H9 (cell line): ENCODE data around the gene PHC3. TPM values are rescaled to one million over a fixed set of nuclear protein-coding genes. Genes with fewer than 3 reads are reported as not detected.

Source experiments
- DNase-seq: peaks from one replicate; pipeline ENCODE4 v3.0.0-alpha.2; 2017
- H2AFZ ChIP-seq: one replicate; pipeline ENCODE4 v1.6.1; 2013; ENCODE audit warnings: mild to moderate bottlenecking, low read length, control low read depth, moderate library complexity
- H2AK5ac ChIP-seq: 2 replicates; pipeline ENCODE4 v1.6.1; 2013; ENCODE audit warnings: low read length, control low read depth, mixed read lengths; ENCODE audit not compliant: insufficient read length
- H2BK120ac ChIP-seq: one replicate; pipeline ENCODE4 v1.6.1; 2013; ENCODE audit warnings: low read depth, mild to moderate bottlenecking, low read length, control low read depth, inconsistent platforms; ENCODE audit not compliant: poor library complexity, severe bottlenecking
- H2BK12ac ChIP-seq: 2 replicates; pipeline ENCODE4 v1.6.1; 2013; ENCODE audit warnings: low read length, control low read depth, mixed read lengths, low read depth; ENCODE audit not compliant: insufficient read length
- H2BK15ac ChIP-seq: 2 replicates; pipeline ENCODE4 v1.6.1; 2013; ENCODE audit warnings: low read depth, low read length, control low read depth
- H2BK20ac ChIP-seq: one replicate; pipeline ENCODE4 v1.6.1; 2013; ENCODE audit warnings: low read depth, mild to moderate bottlenecking, low read length, control low read depth, inconsistent platforms; ENCODE audit not compliant: poor library complexity, severe bottlenecking
- H2BK5ac ChIP-seq: 2 replicates; pipeline ENCODE4 v1.6.1; 2013; ENCODE audit warnings: low read length, control low read depth, mixed read lengths; ENCODE audit not compliant: insufficient read length
- H3K14ac ChIP-seq: 2 replicates; pipeline ENCODE4 v1.6.1; 2013; ENCODE audit warnings: low read length, control low read depth; ENCODE audit not compliant: insufficient read depth
- H3K18ac ChIP-seq: 2 replicates; pipeline ENCODE4 v1.6.1; 2013; ENCODE audit warnings: low read depth, mild to moderate bottlenecking, mixed read lengths, low read length, control low read depth; ENCODE audit not compliant: insufficient read length
- H3K23ac ChIP-seq: 2 replicates; pipeline ENCODE4 v1.6.1; 2013; ENCODE audit warnings: low read length, control low read depth, mixed read lengths, low read depth; ENCODE audit not compliant: insufficient read length
- H3K23me2 ChIP-seq: 2 replicates; pipeline ENCODE4 v1.6.1; 2013; ENCODE audit warnings: low read depth, mild to moderate bottlenecking, mixed read lengths, low read length, control low read depth; ENCODE audit not compliant: insufficient read length, poor library complexity, severe bottlenecking
- H3K27ac ChIP-seq: 2 replicates; pipeline ENCODE4 v1.5.1; 2013; ENCODE audit warnings: low read length, control low read depth, mixed read lengths, low read depth; ENCODE audit not compliant: insufficient read length
- H3K27me3 ChIP-seq: 2 replicates; pipeline ENCODE4 v1.6.1; 2013; ENCODE audit warnings: low read length, control low read depth, inconsistent platforms; ENCODE audit not compliant: insufficient read depth
- H3K4ac ChIP-seq: 2 replicates; pipeline ENCODE4 v1.6.1; 2013; ENCODE audit warnings: low read depth, mild to moderate bottlenecking, control low read depth, inconsistent platforms, low read length, moderate library complexity
- H3K4me1 ChIP-seq: 2 replicates; pipeline ENCODE4 v1.6.1; 2013; ENCODE audit warnings: low read length, control low read depth, inconsistent platforms; ENCODE audit not compliant: insufficient read depth
- H3K4me2 ChIP-seq: 2 replicates; pipeline ENCODE4 v1.6.1; 2013; ENCODE audit warnings: low read length, control low read depth, mixed read lengths; ENCODE audit not compliant: insufficient read length, insufficient read depth
- H3K56ac ChIP-seq: 2 replicates; pipeline ENCODE4 v1.6.1; 2013; ENCODE audit warnings: low read depth, mild to moderate bottlenecking, mixed read lengths, low read length, control low read depth; ENCODE audit not compliant: insufficient read length
- H3K79me1 ChIP-seq: 2 replicates; pipeline ENCODE4 v1.6.1; 2013; ENCODE audit warnings: low read depth, mild to moderate bottlenecking, moderate library complexity, low read length, control low read depth, inconsistent platforms; ENCODE audit not compliant: insufficient read depth, poor library complexity, severe bottlenecking
- H3K79me2 ChIP-seq: 2 replicates; pipeline ENCODE4 v1.6.1; 2013; ENCODE audit warnings: low read length, control low read depth, inconsistent platforms; ENCODE audit not compliant: insufficient read depth
- H3K9ac ChIP-seq: 2 replicates; pipeline ENCODE4 v1.6.1; 2013; ENCODE audit warnings: low read length, control low read depth, mixed read lengths; ENCODE audit not compliant: insufficient read length; ENCODE audit errors: extremely low read depth
- H3K9me3 ChIP-seq: one replicate; pipeline ENCODE4 v1.6.1; 2013; ENCODE audit warnings: low read depth, low read length, inconsistent platforms; ENCODE audit not compliant: control insufficient read depth
- H3T11ph ChIP-seq: one replicate; pipeline ENCODE4 v1.6.1; 2013; ENCODE audit warnings: mild to moderate bottlenecking, low read length, control low read depth, inconsistent platforms
- H4K20me1 ChIP-seq: one replicate; pipeline ENCODE4 v1.6.1; 2013; ENCODE audit not compliant: control insufficient read depth, insufficient read length, insufficient read depth
- H4K5ac ChIP-seq: 2 replicates; pipeline ENCODE4 v1.6.1; 2013; ENCODE audit warnings: low read depth, mild to moderate bottlenecking, mixed read lengths, low read length, control low read depth; ENCODE audit not compliant: insufficient read length
- H4K8ac ChIP-seq: replicated peaks from 2 replicates; pipeline ENCODE4 v1.6.1; 2013; ENCODE audit warnings: low read length, control low read depth, mixed read lengths, low read depth; ENCODE audit not compliant: insufficient read length
- H4K91ac ChIP-seq: 2 replicates; pipeline ENCODE4 v1.6.1; 2013; ENCODE audit warnings: low read depth, mild to moderate bottlenecking, moderate library complexity, mixed read lengths, low read length, control low read depth; ENCODE audit not compliant: insufficient read length
- H3K27ac Mint-ChIP-seq, 3 experiments: 2 replicates in 2 of 3; 3 replicates in 1 of 3; pipeline ENCODE4 v1.8.0; 2020 to 2021; ENCODE audit warnings: mixed read lengths in 3 of 3, mild to moderate bottlenecking in 1 of 3, moderate library complexity in 1 of 3
- H3K27me3 Mint-ChIP-seq: 2 replicates; pipeline ENCODE4 v1.8.0; 2021; ENCODE audit warnings: low read depth, mild to moderate bottlenecking, moderate library complexity, mixed read lengths
- H3K36me3 Mint-ChIP-seq, 3 experiments: 2 replicates in 2 of 3; 3 replicates in 1 of 3; pipeline ENCODE4 v1.8.0; 2020 to 2021; ENCODE audit warnings: low read depth in 3 of 3, mixed read lengths in 3 of 3; ENCODE audit not compliant: insufficient read depth in 1 of 3
- H3K4me1 Mint-ChIP-seq, 2 experiments: 2 replicates each; pipeline ENCODE4 v1.8.0; 2020; ENCODE audit warnings: mixed read lengths in 2 of 2
- H3K4me3 Mint-ChIP-seq, 2 experiments: 2 replicates in 1 of 2; 3 replicates in 1 of 2; pipeline ENCODE4 v1.8.0; 2020 to 2021; ENCODE audit warnings: mild to moderate bottlenecking in 2 of 2, mixed read lengths in 2 of 2, moderate library complexity in 1 of 2
- H3K9me3 Mint-ChIP-seq, 2 experiments: 2 replicates in 1 of 2; 3 replicates in 1 of 2; pipeline ENCODE4 v1.8.0; 2020; ENCODE audit warnings: mild to moderate bottlenecking in 2 of 2, mixed read lengths in 2 of 2, moderate library complexity in 1 of 2
- WGBS: extraction: QIAGEN DNeasy Blood & Tissue Kit; methylation state at CpG from one replicate; pipeline ENCODE4 v1.1.7; 2013; ENCODE audit warnings: missing lambda C conversion rate, low lambda C conversion rate, mixed read lengths; ENCODE audit not compliant: insufficient read length; ENCODE audit errors: extremely low coverage; 5-methylcytosine and 5-hydroxymethylcytosine counted together
- total RNA-seq: library from RNA; stranded (reverse); gene quantifications from 2 replicates; pipeline ENCODE4 v1.2.1, GENCODE V29; 2021
- TF ChIP-seq, protein P1 (sequence below): fragments of 200-600 bp; sonication (generic); conservative IDR thresholded peaks from 3 replicates; pipeline ENCODE4 v1.8.0; 2021; ENCODE audit warnings: antibody characterized with exemption, mild to moderate bottlenecking

Gene PHC3
- total RNA-seq, 1 experiment from 2014 or later, result 26.4 TPM

DNA sequence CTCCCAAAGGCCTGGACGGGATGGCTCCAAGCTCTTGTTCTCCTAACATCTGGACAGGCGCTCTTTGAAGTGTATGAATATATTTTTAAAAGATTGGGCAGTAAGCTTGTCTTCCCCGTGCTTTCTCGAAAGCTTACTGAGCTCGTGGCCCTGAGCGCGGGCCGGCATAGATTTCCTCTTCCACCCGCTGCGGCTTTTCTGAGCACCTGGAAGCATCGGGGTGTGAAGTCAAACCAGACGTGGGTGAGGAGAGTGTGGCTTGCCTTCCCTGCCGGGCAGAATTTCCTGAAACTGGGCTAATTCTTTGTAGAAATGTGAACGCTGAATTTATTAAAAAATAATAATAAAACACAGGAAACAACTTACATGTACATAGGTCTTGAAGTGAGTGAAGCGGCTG, 117.8 kb downstream of the PHC3 start:
- Mint-ChIP-seq H3K27ac (peak overlapping the region; percentile 64 to 90 (median 72); a peak in 3 of 7 replicates), H3K4me3 (no peak overlapping the region), H3K9me3 (no peaks in the 10 kb centered on the region), H3K27me3 (no peaks in the 10 kb centered on the region), H3K4me1 (peaks cover 15 to 24% of the 10 kb centered on the region in 2 experiments), H3K36me3 (peaks cover 8 to 14% (median 9%) of the 10 kb centered on the region in 3 experiments; a peak in 5 of 7 replicates)
- Histone ChIP-seq H2BK20ac (no peak overlapping the region), H3K14ac (no peak overlapping the region), H3K9me3 (no peaks in the 10 kb centered on the region), H2BK12ac (no peak overlapping the region), H3K79me1 (no peaks in the 10 kb centered on the region), H2BK5ac (no peak overlapping the region), H3K9ac (no peak overlapping the region), H3K23ac (no peak overlapping the region), H3K79me2 (no peaks in the 10 kb centered on the region), H3K27ac (no peak overlapping the region), H3K18ac (no peak overlapping the region), H3K4me1 (peaks cover 9% of the 10 kb centered on the region; the same call in 1 of the 2 replicates), H3K4me2 (no peak overlapping the region), H2AK5ac (no peak overlapping the region), H3K56ac (no peak overlapping the region), H3K4ac (no peak overlapping the region), H2BK120ac (no peak overlapping the region), H3K27me3 (no peaks in the 10 kb centered on the region), H4K8ac (no peak overlapping the region), H3K23me2 (no peaks in the 10 kb centered on the region), H4K20me1 (no peaks in the 10 kb centered on the region), H3T11ph (no peak overlapping the region), H4K5ac (no peak overlapping the region), H4K91ac (no peak overlapping the region), H2AFZ (no peak overlapping the region), H2BK15ac (no peak overlapping the region)
- WGBS, result no CpG with 5 or more reads among the region's 15 CpGs
- DNase-seq, result no peak
- TF ChIP-seq, protein P1, sequence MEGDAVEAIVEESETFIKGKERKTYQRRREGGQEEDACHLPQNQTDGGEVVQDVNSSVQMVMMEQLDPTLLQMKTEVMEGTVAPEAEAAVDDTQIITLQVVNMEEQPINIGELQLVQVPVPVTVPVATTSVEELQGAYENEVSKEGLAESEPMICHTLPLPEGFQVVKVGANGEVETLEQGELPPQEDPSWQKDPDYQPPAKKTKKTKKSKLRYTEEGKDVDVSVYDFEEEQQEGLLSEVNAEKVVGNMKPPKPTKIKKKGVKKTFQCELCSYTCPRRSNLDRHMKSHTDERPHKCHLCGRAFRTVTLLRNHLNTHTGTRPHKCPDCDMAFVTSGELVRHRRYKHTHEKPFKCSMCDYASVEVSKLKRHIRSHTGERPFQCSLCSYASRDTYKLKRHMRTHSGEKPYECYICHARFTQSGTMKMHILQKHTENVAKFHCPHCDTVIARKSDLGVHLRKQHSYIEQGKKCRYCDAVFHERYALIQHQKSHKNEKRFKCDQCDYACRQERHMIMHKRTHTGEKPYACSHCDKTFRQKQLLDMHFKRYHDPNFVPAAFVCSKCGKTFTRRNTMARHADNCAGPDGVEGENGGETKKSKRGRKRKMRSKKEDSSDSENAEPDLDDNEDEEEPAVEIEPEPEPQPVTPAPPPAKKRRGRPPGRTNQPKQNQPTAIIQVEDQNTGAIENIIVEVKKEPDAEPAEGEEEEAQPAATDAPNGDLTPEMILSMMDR, result no peak
